ENCODE measurements around the gene ATXN10.
"Not testable (repeated sequence)": the region's sequence is repeated elsewhere in the genome, so short reads cannot be mapped to it uniquely, and the experiment has no call there.

Gene ATXN10

GRCh38 chr22:45783021-45783420, 111.4 kb downstream of the ATXN10 start:
- in situ Hi-C loops (cut with MboI; ENCODE audit: low sequenced_read_pairs), result no loop called here

- in situ Hi-C loops (cut with MboI; ENCODE audit: low sequenced_read_pairs), result no loop called here
These were observed 112.1 kb downstream of the ATXN10 start for GRCh38 chr22:45783690-45784089.

GRCh38 chr22:45784357-45785277, 113.0 kb downstream of the ATXN10 start:
- in situ Hi-C loops (cut with MboI; ENCODE audit: low sequenced_read_pairs), result no loop called here

GRCh38 chr22:45785458-45785857, 113.8 kb downstream of the ATXN10 start:
- in situ Hi-C loops (cut with MboI; ENCODE audit: low sequenced_read_pairs), result no loop called here

- in situ Hi-C loops (cut with MboI; ENCODE audit: low sequenced_read_pairs), result no loop called here
These were observed 115.1 kb downstream of the ATXN10 start for GRCh38 chr22:45786726-45787125.

- in situ Hi-C loops (cut with MboI; ENCODE audit: low sequenced_read_pairs), result no loop called here
These were observed 116.1 kb downstream of the ATXN10 start for GRCh38 chr22:45787759-45788158.

GRCh38 chr22:45788522-45788921, 116.9 kb downstream of the ATXN10 start:
- in situ Hi-C loops (cut with MboI; ENCODE audit: low sequenced_read_pairs), result no loop called here

GRCh38 chr22:45790401-45790800, 118.8 kb downstream of the ATXN10 start:
- in situ Hi-C loops (cut with MboI; ENCODE audit: low sequenced_read_pairs), result no loop called here

- in situ Hi-C loops (cut with MboI; ENCODE audit: low sequenced_read_pairs), result no loop called here
These were observed 121.5 kb downstream of the ATXN10 start for GRCh38 chr22:45793161-45793560.

- in situ Hi-C loops (cut with MboI; ENCODE audit: low sequenced_read_pairs), result no loop called here
These were observed 122.3 kb downstream of the ATXN10 start for GRCh38 chr22:45793892-45794291.

- in situ Hi-C loops (cut with MboI; ENCODE audit: low sequenced_read_pairs), result not testable (repeated sequence)
These were observed 124.4 kb downstream of the ATXN10 start for GRCh38 chr22:45796009-45796408.

GRCh38 chr22:45799291-45799690, 127.7 kb downstream of the ATXN10 start:
- in situ Hi-C loops (cut with MboI; ENCODE audit: low sequenced_read_pairs), result no loop called here

GRCh38 chr22:45802054-45802453, 130.4 kb downstream of the ATXN10 start:
- in situ Hi-C loops (cut with MboI; ENCODE audit: low sequenced_read_pairs), result no loop called here

GRCh38 chr22:45804319-45804985, 132.8 kb downstream of the ATXN10 start:
- in situ Hi-C loops (cut with MboI; ENCODE audit: low sequenced_read_pairs), result no loop called here

- in situ Hi-C loops (cut with MboI; ENCODE audit: low sequenced_read_pairs), result no loop called here
These were observed 133.3 kb downstream of the ATXN10 start for GRCh38 chr22:45804986-45805325.

- in situ Hi-C loops (cut with MboI; ENCODE audit: low sequenced_read_pairs), result no loop called here
These were observed 133.8 kb downstream of the ATXN10 start for GRCh38 chr22:45805413-45805812.

GRCh38 chr22:45807156-45807915, 135.7 kb downstream of the ATXN10 start:
- in situ Hi-C loops (cut with MboI; ENCODE audit: low sequenced_read_pairs), result no loop called here

- in situ Hi-C loops (cut with MboI; ENCODE audit: low sequenced_read_pairs), result no loop called here
These were observed 141.3 kb downstream of the ATXN10 start for GRCh38 chr22:45812910-45813309.

- in situ Hi-C loops (cut with MboI; ENCODE audit: low sequenced_read_pairs), result no loop called here
These were observed 142.6 kb downstream of the ATXN10 start for GRCh38 chr22:45814198-45814597.

- in situ Hi-C loops (cut with MboI; ENCODE audit: low sequenced_read_pairs), result no loop called here
These were observed 145.1 kb downstream of the ATXN10 start for GRCh38 chr22:45816776-45817175.

- in situ Hi-C loops (cut with MboI; ENCODE audit: low sequenced_read_pairs), result no loop called here
These were observed 146.2 kb downstream of the ATXN10 start for GRCh38 chr22:45817745-45818423.
